HFFc6 (cell line): ENCODE measurements around the gene KRT86. TPM values are rescaled to one million over a fixed set of nuclear protein-coding genes. Genes with fewer than 3 reads are reported as not detected.

ENCODE experiments used
- DNase-seq: peaks from one replicate; pipeline ENCODE4 v3.0.0-alpha.2; 2018
- H3K27ac Mint-ChIP-seq: 2 replicates; pipeline ENCODE4 v1.8.0; 2020; ENCODE audit warnings: mild to moderate bottlenecking, mixed read lengths
- H3K27me3 Mint-ChIP-seq: 2 replicates; pipeline ENCODE4 v1.8.0; 2021; ENCODE audit warnings: mild to moderate bottlenecking, moderate library complexity, mixed read lengths; ENCODE audit not compliant: insufficient read depth
- H3K36me3 Mint-ChIP-seq: 2 replicates; pipeline ENCODE4 v1.8.0; 2021; ENCODE audit warnings: low read depth, mixed read lengths
- H3K4me1 Mint-ChIP-seq: 2 replicates; pipeline ENCODE4 v1.8.0; 2020; ENCODE audit warnings: low read depth, mixed read lengths
- H3K4me3 Mint-ChIP-seq: 2 replicates; pipeline ENCODE4 v1.8.0; 2020; ENCODE audit warnings: mild to moderate bottlenecking, moderate library complexity, mixed read lengths
- H3K9me3 Mint-ChIP-seq: 2 replicates; pipeline ENCODE4 v1.8.0; 2020; ENCODE audit warnings: mild to moderate bottlenecking, mixed read lengths
- CTCF ChIP-seq: fragments of 200-600 bp; sonication (generic); IDR thresholded peaks from 2 replicates; pipeline ENCODE4 v1.5.0; 2021; ENCODE audit warnings: antibody characterized with exemption, mild to moderate bottlenecking
- total RNA-seq, 6 experiments: library from RNA; stranded (reverse); fragmentation: NEBNext Ultra II Directional; extraction: Animal tissue kit (Norgen Biotek cat#: 25700); gene quantifications; 2 replicates in 1 of 6; 3 replicates in 5 of 6; pipeline ENCODE4 v1.2.3, GENCODE V29; 2021

KRT86 gene
- total RNA-seq, 6 experiments from 2014 or later, result 0.15 to 0.26 (median 0.19) TPM; not detected in 1

GRCh38 chr12:52332381-52332780 is 57.9 kb downstream of the KRT86 start:
- Mint-ChIP-seq H3K27me3 (peaks cover 24% of the 10 kb centered on the region), H3K4me1 (peaks cover 14% of the 10 kb centered on the region), H3K36me3 (no peaks in the 10 kb centered on the region), H3K27ac (no peak overlapping the region), H3K4me3 (no peak overlapping the region), H3K9me3 (peaks cover 4% of the 10 kb centered on the region; the same call in 1 of the 2 replicates)
- DNase-seq, result no peak
- TF ChIP-seq CTCF, result no peak

GRCh38 chr12:52333321-52333720 is 58.9 kb downstream of the KRT86 start:
- H3K36me3 Mint-ChIP-seq, result no peaks in the 10 kb centered on the region
- H3K4me1 Mint-ChIP-seq, result peaks cover 8% of the 10 kb centered on the region; the same call in 1 of the 2 replicates

GRCh38 chr12:52334185-52334584 is 59.7 kb downstream of the KRT86 start:
- Mint-ChIP-seq H3K27me3 (peaks cover 32% of the 10 kb centered on the region), H3K4me3 (no peak overlapping the region), H3K4me1 (peaks cover 8% of the 10 kb centered on the region; the same call in 1 of the 2 replicates), H3K27ac (no peak overlapping the region), H3K9me3 (peaks cover 4% of the 10 kb centered on the region; the same call in 1 of the 2 replicates), H3K36me3 (no peaks in the 10 kb centered on the region)
- no peak for TF ChIP-seq CTCF
- no peak for DNase-seq

More at GRCh38 chr12:52333321-52333720, 58.9 kb downstream of the KRT86 start:
- no peak overlapping the region for H3K4me3 Mint-ChIP-seq
- peaks cover 24% of the 10 kb centered on the region for H3K27me3 Mint-ChIP-seq
- peaks cover 4% of the 10 kb centered on the region; the same call in 1 of the 2 replicates for H3K9me3 Mint-ChIP-seq
- no peak for TF ChIP-seq CTCF
- H3K27ac Mint-ChIP-seq, result no peak overlapping the region
- no peak for DNase-seq

- peaks cover 8% of the 10 kb centered on the region; the same call in 1 of the 2 replicates for H3K4me1 Mint-ChIP-seq
- DNase-seq, result no peak
- no peaks in the 10 kb centered on the region for H3K36me3 Mint-ChIP-seq
- peaks cover 34% of the 10 kb centered on the region for H3K27me3 Mint-ChIP-seq
- no peak overlapping the region for H3K4me3 Mint-ChIP-seq
- H3K9me3 Mint-ChIP-seq, result peaks cover 4% of the 10 kb centered on the region; the same call in 1 of the 2 replicates
- H3K27ac Mint-ChIP-seq, result no peak overlapping the region
- TF ChIP-seq CTCF, result no peak
Observed at GRCh38 chr12:52335598-52336262, 61.3 kb downstream of the KRT86 start.

GRCh38 chr12:52336641-52337040 is 62.2 kb downstream of the KRT86 start:
- H3K4me3 Mint-ChIP-seq, result no peak overlapping the region
- no peak overlapping the region for H3K27ac Mint-ChIP-seq

More at GRCh38 chr12:52336641-52337040, 62.2 kb downstream of the KRT86 start:
- peaks cover 36% of the 10 kb centered on the region for H3K27me3 Mint-ChIP-seq
- DNase-seq, result no peak
- TF ChIP-seq CTCF, result no peak
- peaks cover 4% of the 10 kb centered on the region; the same call in 1 of the 2 replicates for H3K9me3 Mint-ChIP-seq
- peaks cover 8% of the 10 kb centered on the region; the same call in 1 of the 2 replicates for H3K4me1 Mint-ChIP-seq
- H3K36me3 Mint-ChIP-seq, result no peaks in the 10 kb centered on the region
